Putamen (tissue), 1 donor: Measurements from ENCODE around the gene CCL13.
"Not testable (repeated sequence)": the region's sequence is repeated elsewhere in the genome, so short reads cannot be mapped to it uniquely, and the experiment has no call there.

ENCODE experiments used
- DNase-seq: peaks from one replicate; pipeline ENCODE4 v3.0.0-alpha.2; 2016; ENCODE audit warnings: low spot score

Gene CCL13

DNA sequence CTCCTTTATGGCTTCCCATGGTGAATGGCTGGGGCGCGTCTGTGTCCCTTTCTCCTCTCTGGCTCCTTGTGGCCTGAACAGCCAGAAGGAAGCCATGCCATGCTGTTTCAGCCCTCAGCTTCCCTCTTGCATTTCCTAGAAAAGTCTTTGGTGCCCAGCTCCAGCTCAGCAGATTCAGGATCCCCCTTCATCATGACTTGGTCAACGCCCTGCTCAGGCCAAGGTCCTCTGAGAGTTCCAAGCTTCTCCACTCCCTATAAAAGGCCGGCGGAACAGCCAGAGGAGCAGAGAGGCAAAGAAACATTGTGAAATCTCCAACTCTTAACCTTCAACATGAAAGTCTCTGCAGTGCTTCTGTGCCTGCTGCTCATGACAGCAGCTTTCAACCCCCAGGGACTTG lies at the start of gene CCL13:
CCL13 (plus strand) TSS at position 287 of the 400 bp plus-strand sequence; CDS start at position 334, 47 bp downstream.
- DNase-seq = no peak

DNA sequence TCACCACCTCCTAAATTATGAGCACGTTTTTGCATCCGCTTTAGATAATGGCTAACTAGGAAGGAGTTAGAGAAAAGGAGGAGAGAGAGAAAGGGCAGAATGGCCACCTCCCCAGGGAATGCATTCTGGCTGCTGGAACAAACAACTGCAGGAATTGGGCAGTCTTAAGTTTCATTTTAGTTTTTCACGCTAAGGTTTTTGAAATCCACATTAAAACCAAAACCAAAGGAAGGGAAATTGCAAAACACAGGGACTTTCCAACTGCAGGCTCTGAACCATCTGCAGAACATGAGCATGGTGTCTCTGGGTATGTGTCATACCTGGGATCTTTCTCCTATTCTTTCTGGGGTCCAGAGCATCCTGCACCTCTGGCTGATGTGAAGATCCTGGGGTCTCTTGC lies 49.2 kb upstream of the CCL13 start:
- DNase-seq = no peak

DNA sequence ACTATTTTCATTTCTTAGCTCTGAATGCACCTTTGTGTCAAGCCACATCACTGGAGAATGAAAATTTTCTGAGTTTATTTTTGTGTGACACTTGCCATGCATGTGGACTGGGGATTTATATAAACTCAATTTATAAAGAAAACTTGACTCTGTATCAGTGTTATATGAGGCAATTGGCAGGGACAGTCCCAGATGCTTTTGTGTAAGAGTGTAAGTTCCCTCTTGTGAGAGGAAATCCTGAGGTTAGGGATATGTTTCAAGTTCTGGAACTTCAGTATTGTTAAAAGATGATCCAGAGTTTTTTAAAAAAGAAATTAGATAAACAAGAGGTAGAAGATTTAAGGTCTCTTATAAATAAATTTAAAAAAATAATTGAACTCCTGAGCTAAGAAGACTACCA lies 47.9 kb upstream of the CCL13 start:
- DNase-seq = no peak

DNA sequence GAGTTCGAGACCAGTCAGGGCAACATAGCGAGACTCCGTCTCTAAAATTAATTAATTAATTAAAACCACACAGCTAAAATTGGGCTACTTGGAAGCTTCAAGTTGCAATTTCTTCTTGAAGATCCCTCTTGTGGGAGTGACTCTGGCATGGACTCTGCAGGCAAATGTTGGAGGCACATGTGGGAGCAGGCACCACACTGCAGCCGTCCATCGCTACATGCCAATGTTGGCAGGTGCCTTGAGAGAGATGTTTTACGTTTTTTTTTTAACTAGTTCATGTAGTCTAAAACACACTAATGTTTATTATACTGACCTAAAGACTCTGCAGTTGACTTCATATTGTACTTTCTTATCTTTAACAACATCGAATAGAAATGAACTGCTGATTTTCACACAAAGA lies 45.0 kb upstream of the CCL13 start:
- DNase-seq = no peak

DNA sequence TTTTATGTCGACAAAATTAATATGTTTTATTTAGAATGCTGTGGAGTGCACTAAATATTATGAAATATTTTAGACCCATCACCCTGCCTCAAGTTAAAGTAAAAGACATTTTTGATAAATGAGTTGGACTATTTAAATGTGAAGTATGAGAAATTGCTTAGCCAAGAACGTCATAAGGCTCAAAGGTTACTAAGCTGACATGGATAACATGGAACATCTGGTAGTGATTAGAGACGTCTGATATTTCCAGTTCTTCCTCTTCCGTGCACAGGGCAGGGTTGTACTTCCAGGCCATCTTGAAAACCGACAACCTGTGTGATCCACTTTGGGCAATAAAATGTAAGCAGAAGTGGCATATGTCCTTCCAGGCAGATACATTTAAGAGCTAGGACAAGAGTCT lies 44.2 kb upstream of the CCL13 start:
- no peak for DNase-seq

DNA sequence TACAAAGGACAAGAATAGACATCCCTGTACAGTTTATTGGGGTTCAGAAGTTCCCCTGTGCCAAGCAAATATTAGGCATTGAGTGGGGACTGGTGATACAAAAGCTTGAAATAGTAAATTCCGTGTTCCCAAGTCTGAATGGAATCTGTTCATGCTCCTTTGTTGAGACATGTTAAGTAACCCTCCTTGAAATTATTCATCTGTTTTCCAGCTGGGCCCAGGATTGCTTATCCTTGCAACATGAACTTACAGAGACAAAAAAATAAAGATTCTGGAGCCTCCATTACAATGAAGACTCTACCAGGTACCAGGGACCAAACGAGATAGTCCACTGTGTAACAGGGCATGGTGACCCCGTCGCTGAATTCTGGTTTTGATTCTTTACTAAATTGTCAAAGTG lies 43.1 kb upstream of the CCL13 start:
- no peak for DNase-seq

DNA sequence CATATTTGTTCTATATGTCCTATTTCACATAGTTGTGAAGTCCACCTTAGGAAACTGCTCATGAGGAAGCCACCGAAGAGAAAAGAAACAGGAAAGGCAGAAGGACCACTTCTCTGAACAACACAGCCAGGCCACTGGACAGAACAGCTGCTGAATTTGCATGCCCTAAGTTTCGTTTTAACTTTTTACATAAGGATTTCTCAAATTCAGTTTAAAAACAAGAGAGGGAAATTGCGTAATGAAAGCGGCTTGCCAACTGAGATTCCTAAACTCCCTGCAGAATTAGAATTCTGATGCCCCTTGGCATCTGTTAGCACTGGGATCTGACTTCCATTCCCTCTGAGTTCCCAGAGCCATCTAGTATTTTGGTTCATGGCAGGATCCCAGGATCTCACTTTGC lies 42.0 kb upstream of the CCL13 start:
- DNase-seq = peak; percentile 1

DNA sequence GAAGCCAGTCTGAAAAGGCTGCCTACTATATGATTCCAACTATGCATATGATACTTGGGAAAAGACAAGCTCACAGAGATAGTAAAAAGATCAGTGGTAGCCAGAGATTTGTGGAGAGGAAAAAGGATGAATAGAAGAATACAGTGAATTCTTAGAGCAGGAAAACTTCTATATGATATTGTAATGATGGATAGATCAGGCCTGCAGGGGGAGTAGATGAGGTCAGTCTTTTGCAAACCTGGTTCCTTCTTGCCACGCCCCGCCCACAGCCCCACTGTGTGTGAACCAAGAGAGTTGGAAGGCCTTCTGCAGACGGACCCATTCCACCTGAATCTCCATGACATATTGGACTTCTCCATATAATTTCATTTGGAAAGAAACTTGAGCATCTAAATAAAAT lies 37.8 kb upstream of the CCL13 start:
- no peak for DNase-seq

DNA sequence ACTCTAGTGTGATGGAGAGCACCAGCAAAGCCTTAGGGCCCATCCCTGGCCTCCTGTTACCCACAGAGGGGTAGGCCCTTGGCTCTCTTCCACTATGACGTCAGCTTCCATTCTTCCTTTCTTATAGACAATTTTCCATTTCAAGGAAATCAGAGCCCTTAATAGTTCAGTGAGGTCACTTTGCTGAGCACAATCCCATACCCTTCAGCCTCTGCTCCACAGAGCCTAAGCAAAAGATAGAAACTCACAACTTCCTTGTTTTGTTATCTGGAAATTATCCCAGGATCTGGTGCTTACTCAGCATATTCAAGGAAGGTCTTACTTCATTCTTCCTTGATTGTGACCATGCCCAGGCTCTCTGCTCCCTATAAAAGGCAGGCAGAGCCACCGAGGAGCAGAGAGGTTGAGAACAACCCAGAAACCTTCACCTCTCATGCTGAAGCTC lies 37.2 kb upstream of the CCL13 start, which contains the start of gene CCL8:
CCL8 (plus strand) TSS at position 397 of the 445 bp plus-strand sequence. CDS start 67 bp downstream, outside the sequence.
- DNase-seq = peak; percentile 4

DNA sequence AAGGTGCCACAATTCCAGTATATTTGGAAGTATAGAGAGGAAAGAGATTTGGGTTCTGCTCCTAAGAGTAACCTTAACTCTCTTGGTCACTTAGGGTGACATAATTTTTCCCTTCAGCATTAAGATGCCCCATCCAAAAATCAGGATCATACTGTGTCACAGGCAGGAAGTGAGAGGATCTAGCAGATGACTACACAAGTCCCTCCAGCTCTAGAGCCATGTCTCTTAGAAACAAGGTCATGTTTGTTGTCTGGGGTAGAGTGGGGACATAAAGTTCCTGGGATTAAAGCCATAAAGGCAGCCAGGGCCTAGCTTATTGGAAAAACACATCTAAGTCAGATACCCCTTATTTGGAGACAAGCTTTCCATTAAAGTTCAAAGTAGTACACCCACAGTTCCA lies 34.3 kb upstream of the CCL13 start:
- DNase-seq = no peak

DNA sequence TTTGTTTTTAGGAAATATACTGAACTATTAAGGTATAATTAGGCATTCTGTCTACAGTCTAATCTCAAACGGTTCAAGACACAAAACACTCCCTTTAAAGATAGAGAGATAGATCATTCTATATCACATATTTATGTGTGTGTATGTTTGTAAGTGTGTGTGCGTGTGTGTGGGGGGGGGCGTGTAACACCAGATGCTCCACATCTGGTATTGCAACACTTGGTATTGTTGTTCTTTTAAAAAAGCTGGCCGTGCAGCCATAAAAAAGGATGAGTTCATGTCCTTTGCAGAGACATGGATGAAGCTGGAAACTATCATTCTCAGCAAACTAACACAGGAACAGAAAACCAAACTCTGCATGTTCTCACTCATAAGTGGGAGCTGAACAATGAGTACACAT lies 28.7 kb upstream of the CCL13 start:
- not testable (repeated sequence) for DNase-seq

DNA sequence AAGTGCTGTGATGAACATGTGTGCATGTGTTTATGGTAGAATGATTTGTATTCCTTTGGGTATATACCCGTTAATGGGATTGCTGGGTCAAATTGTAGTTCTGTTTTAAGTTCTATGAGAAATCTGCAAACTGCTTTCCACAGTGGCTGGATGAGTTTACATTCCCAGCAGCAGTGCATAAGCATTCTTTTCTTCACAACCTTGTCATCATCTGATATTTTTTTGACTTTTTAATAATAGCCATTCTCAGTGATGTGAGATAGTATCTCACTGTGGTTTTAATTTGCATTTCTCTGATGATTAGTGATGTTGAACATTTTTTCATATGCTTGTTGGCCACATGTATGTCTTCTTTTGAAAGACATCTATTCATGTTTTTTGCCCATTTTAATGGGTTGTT lies 18.6 kb upstream of the CCL13 start:
- DNase-seq = no peak

DNA sequence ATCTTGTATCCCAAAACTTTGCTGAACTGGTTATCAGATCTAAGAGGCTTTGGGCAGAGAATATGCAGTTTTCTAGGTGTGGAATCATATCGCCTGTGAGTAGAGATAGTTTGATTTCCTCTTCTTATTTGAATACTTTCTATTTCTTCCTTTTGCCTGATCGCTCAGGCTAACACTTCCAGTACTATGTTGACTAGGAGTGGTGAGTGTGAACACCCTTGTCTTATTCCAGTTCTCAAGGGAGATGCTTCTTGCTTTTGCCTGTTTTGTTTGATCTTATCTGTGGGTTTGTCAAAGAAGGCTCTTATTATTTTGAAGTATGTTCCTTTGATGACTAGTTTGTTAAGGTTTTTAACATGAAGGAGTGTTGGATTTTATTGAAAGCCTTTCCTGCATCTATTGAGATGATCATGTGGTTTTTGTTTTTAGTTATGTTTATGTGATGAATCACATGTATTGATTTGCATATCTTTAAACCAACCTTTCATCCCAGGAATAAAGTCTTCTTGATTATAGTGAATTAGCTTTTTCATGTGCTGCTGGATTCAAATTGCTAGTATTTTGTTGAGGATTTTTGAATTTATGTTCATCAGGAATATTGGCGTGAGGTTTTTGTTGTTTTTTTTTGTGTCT lies 17.0 kb upstream of the CCL13 start:
- no peak for DNase-seq

DNA sequence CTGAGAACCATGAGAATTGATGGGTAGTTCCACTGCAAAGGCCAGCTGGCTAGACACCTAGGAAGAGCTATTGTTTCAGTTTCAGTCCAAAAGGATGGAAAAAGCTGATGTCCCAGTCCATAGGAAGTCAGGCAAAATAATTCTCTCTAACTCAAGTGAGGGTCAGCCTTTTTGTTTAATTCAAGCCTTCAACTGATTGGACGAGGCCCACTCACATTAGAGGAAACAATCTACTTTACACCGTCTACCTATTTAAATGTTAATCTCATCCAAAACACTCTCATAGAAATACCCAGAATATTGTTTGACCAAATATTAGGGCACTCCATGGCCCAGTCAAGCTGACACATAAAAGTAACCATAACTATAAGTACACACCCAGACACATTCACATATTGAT lies 14.4 kb upstream of the CCL13 start:
- DNase-seq = no peak

DNA sequence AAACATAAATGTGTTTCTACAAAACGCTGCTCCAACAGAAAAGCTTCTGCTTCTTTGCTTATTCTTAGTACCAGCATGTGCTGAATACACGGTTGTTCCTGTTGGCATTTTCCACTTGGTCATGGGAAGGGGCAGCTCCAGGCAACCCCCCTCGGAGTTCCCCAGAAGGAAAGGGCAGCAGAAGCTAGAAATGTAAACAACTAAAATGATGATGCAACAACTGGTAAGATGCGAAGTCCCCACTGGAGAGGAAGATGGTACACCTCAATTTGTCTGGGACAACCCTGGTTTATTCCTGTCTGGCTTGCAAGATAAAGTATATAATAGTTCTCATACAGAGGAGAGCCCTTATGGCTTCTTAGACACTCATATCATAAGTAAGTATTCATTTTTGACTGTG lies 9.2 kb upstream of the CCL13 start:
- no peak for DNase-seq

DNA sequence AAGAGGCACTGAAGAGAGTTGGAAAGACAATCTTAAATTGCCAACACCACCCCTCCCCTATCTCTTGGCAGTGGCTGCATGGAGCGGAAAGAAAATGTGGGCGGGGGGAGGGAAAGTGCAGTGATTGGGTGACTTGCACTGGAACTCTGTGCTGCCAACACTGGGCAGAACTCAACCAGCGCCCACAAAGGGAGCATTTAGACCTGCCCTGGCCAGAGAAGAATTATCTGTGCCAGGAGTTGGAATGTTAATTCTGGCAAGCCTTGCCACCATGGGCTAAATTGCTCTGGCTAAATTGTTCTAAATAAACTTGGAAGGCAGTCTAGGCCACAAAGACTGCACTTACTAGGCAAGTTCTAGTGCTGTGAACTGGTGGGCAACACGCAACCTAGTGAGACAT lies 6.5 kb upstream of the CCL13 start:
- DNase-seq = no peak

DNA sequence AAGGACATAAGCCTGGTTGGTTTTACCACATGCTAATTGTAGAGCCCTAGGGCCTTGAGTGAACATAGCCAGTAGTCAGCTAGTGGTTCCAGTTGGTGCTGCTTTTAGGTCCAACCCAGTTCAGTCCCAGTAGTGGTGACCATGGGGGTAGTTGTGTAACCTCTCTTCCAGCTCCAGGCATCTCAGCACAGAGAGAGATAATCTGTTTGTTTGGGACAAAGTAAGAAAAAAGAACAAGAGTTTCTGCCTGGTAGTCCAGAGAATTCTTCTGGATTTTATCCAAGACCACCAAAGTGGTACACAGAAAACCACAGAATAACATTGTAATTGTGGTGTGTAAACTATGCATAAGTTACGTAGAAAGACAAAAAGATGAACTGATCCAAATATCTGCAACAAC lies 5.2 kb upstream of the CCL13 start:
- no peak for DNase-seq

DNA sequence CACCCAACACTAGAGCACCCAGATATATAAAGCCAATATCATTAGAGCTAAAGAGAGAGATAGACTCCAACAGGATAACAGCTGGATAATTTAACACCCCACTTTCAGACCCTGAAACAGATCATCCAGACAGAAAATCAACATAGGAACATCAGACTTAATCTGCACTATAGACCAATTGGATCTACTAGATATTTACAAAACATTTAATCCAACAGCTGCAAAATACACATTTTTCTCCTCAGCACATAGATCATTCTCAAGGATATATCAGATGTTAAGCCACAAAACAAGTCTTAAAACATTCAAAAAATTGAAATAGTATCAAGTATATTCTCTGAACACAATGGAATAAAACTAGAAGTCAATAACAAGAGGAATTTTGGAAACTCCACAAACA lies 4.1 kb upstream of the CCL13 start:
- no peak for DNase-seq

DNA sequence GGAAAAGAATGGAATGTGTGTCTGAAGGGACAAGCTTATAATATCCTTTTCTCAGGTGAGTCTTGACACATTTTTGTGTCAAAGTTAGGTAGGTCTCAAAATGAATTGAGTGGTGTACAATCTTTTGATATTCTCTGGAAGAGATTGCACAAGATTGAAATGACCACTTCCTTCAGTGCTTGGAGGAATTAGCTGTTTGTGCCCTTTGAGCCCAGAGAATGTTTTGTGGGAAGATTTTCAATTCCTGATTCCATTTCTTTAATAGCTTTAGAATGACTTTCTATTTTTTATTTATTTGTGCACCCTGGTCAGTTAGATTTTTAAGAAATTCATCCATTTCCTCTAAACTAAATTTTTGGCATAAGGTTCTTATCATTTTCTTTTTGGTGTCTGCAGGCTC lies 1.6 kb upstream of the CCL13 start:
- DNase-seq = no peak

DNA sequence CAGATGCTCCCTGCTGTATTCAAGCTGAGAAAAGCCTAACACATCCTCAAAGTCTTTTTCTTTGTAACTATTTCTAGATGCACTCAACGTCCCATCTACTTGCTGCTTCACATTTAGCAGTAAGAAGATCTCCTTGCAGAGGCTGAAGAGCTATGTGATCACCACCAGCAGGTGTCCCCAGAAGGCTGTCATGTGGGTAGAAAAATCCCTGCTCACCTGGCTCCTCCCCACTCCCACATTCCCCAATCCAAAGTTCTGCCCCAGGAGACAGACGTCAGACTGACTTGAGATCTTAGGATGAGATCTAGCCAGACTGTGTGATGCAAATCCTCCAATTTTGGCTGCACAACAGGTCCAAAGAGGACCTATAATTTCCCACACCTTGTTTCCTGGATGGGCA lies 1.1 kb downstream of the CCL13 start:
- DNase-seq = no peak

DNA sequence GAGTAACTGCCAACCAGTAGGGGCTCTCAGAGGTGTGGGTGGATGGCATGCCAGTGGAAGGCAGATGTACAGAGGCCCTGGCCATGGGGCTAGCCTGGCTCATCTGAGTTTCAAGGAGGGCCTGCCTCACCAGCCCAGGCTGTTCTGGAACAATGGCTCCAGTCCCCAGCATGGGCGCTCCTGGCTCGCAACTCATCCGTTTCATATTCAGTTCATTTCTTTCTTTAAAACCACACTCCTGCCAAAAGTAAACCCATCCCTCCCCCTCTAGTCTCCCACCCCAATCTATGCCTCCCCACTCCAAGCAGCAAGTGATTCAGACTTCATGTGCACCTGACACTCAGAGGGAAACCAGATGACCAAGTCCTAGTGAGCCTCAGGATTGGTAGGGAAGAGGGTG lies 2.4 kb downstream of the CCL13 start:
- DNase-seq = no peak

DNA sequence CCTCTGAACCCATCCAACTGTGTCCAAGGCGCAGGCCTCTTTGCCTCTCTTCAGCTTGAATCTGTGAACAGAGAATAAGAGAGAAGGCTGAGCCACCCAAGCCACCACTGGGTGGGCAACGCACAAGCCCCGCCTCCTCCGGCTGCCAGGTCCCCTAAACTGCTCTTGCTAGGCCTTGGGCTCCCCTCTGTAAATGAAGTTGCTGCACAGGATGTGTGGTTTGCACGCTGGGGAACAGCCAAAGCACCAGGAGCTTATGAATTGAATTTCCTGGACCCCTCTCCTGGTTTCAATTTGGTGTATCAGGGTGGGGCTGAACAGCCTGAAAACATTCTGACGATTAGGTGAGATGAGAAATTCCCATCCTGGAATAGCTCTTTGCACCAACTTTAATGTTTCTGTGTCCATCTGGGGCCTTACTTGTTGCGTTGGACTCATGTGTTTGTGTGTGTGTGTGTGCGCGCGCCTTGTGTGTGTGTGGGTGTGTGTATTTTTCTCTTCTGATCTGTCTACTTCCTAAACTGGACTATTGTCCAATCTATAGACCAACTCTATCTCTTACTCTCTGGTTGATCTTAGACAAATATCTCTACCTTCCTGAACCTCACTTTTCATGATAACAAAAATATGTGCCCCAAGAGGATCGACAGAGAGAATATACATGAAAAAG lies 4.5 kb downstream of the CCL13 start:
- DNase-seq = no peak

DNA sequence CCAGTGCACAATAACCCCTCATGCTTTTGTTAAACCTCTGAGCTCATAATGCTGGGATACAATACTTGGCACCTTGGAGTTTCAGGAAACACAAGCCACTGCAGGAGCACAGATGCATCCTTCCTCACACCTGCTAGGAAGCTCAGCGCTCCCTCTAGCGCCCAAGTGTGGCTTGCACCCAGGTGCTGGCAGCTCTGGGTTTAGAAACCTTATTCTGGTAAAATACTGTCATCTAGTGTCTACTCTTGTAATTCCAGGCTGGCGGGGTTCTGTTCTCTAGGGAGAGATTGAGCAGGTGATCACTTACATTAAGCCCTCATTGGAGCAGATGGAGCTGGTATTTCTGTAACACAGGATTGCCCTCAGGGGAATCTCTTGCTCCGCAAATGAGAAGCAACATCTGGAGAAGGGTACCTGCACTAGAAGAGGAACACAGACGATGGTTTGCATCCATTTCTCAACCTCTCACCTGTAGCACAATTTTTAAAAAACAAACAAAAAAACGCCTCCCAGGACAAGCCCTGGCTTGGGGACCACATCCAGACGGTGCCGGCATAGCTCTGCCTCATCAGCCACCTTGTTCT lies 5.3 kb downstream of the CCL13 start:
- peak; percentile 77 for DNase-seq
